Esophagus muscularis mucosa (tissue), 3 donors: ENCODE data around the gene CIT.
A peak's percentile ranks its signal among the peaks of the same experiment; 100 is the strongest.

ENCODE experiments used
- POLR2AphosphoS5 ChIP-seq, 2 donors: sonication (generic); formaldehyde crosslinking; IDR thresholded peaks; one replicate each; pipeline ENCODE4 v1.6.1; 2017; ENCODE audit warnings: antibody characterized with exemption in 2 of 2
- TF ChIP-seq, protein P1 (sequence below), 3 experiments: fragments of 200-600 bp in 2 of 3; fragments of 450-650 bp in 1 of 3; sonication (generic) in 2 of 3; IDR thresholded peaks; one replicate each; pipeline ENCODE4 v1.5.1; 2017 to 2019; ENCODE audit warnings: antibody characterized with exemption in 3 of 3, mild to moderate bottlenecking in 2 of 3, moderate library complexity in 1 of 3

DNA sequence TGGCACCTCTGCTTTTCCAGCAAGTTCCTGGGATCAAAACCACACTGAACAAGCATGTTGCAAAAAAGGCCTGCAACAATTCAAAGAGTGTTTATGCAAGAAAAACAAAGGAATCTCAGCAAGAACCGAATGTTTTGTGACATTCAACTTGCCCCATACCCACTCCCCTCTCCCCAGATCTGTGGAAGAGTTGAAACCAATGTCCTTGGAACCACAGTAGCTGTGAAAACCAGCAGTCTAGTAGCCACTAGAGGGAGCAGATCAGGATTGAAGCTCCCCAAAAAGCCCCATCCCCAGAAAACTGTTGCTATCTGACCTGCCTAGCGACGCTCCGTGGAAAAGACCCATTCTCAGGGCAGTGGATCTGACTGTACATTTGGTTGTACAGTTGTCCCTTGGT is 182.1 kb downstream of the CIT start:
- TF ChIP-seq POLR2AphosphoS5 (IDR thresholded peaks at IDR 0.05), result no peak
- TF ChIP-seq, protein P1, sequence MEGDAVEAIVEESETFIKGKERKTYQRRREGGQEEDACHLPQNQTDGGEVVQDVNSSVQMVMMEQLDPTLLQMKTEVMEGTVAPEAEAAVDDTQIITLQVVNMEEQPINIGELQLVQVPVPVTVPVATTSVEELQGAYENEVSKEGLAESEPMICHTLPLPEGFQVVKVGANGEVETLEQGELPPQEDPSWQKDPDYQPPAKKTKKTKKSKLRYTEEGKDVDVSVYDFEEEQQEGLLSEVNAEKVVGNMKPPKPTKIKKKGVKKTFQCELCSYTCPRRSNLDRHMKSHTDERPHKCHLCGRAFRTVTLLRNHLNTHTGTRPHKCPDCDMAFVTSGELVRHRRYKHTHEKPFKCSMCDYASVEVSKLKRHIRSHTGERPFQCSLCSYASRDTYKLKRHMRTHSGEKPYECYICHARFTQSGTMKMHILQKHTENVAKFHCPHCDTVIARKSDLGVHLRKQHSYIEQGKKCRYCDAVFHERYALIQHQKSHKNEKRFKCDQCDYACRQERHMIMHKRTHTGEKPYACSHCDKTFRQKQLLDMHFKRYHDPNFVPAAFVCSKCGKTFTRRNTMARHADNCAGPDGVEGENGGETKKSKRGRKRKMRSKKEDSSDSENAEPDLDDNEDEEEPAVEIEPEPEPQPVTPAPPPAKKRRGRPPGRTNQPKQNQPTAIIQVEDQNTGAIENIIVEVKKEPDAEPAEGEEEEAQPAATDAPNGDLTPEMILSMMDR (IDR thresholded peaks at IDR 0.05), result peak; percentile 16 to 36 (median 17)
